Tibial nerve (tissue), 4 donors: ENCODE results near the gene BOC. TPM values are rescaled to one million over a fixed set of nuclear protein-coding genes. Genes with fewer than 3 reads are reported as not detected.

Experiments used
- DNase-seq, 2 donors: peaks; one replicate each; pipeline ENCODE4 v3.0.0-alpha.2; 2019; ENCODE audit warnings: low spot score in 2 of 2
- H3K27ac ChIP-seq, 4 donors: fragments of 200-600 bp; sonication (generic) in 3 of 4; one replicate each; pipeline ENCODE4 v1.5.1; 2017 to 2019; ENCODE audit warnings: mild to moderate bottlenecking in 1 of 4
- H3K27me3 ChIP-seq, 2 donors: fragments of 200-600 bp; sonication (generic) in 1 of 2; one replicate each; pipeline versions ENCODE4 v1.5.1 to v1.6.0; 2017 to 2019
- H3K36me3 ChIP-seq, 3 donors: fragments of 200-600 bp; sonication (generic); one replicate each; pipeline ENCODE4 v1.5.1; 2018 to 2019
- H3K4me1 ChIP-seq, 4 donors: fragments of 200-600 bp; sonication (generic) in 3 of 4; one replicate each; pipeline ENCODE4 v1.5.1; 2017 to 2019
- H3K4me3 ChIP-seq, 4 donors: fragments of 200-600 bp; sonication (generic) in 3 of 4; one replicate each; pipeline ENCODE4 v1.5.1; 2017 to 2019; ENCODE audit warnings: mild to moderate bottlenecking in 1 of 4, moderate library complexity in 1 of 4
- H3K9me3 ChIP-seq, 4 donors: fragments of 200-600 bp; sonication (generic) in 3 of 4; one replicate each; pipeline ENCODE4 v1.5.1; 2017 to 2019
- EP300 ChIP-seq, 2 donors: sonication (generic); formaldehyde crosslinking; IDR thresholded peaks; one replicate each; pipeline ENCODE4 v1.6.1; 2017; ENCODE audit warnings: antibody characterized with exemption in 2 of 2, mild to moderate bottlenecking in 1 of 2
- POLR2A ChIP-seq, 2 donors: fragments of 450-650 bp; IDR thresholded peaks; one replicate each; pipeline ENCODE4 v1.6.1; 2017; ENCODE audit warnings: antibody characterized with exemption in 2 of 2, mild to moderate bottlenecking in 2 of 2, moderate library complexity in 2 of 2
- WGBS, 2 donors: methylation state at CpG; one replicate each; pipeline ENCODE4 v1.1.5; 2018; 5-methylcytosine and 5-hydroxymethylcytosine counted together
- total RNA-seq, 4 donors: library from RNA; depleted of rRNA; stranded (reverse); fragments of >200 nt; gene quantifications; one replicate each; pipeline ENCODE4 v1.1.0, GENCODE V29; 2016
- TF ChIP-seq, protein P1 (sequence below), 5 experiments: fragments of 200-600 bp in 3 of 5; fragments of 450-650 bp in 2 of 5; sonication (generic) in 3 of 5; IDR thresholded peaks; one replicate each; pipeline ENCODE4 v1.5.1; 2016 to 2019; ENCODE audit warnings: antibody characterized with exemption in 5 of 5, mild to moderate bottlenecking in 3 of 5, moderate library complexity in 2 of 5

The BOC gene
- total RNA-seq, 4 donors from 2014 or later, result 27.6 to 63.2 (median 48.1) TPM

DNA sequence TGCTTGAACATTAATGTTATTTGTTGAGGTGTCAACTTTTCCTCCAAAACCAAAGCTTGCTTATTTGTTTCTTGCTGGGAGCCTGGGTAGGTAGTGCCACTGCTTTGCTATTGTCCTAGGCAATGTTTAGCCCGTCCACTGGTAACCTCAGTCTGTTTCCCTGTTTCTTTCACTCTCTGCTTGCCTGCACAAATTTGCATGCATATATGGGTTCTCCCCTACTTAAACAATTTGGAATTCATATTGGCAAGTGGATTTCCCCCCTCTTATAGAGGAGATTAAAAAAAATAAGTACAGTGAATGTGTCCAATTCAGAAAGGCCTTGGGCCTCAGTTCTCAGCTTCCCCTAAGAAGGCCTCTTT lies 45.0 kb upstream of the BOC start:
- H3K27me3 ChIP-seq, result no peaks in the 10 kb centered on the region
- no peaks in the 10 kb centered on the region for H3K9me3 ChIP-seq
- peaks cover 0 to 40% (median 16%) of the 10 kb centered on the region in 4 donors for H3K4me1 ChIP-seq
- no peaks in the 10 kb centered on the region for H3K36me3 ChIP-seq
- H3K4me3 ChIP-seq, result no peak overlapping the region
- H3K27ac ChIP-seq, result peak overlapping the region; percentile 6 to 91 (median 66)
- 68 to 82% methylated on average over 1 of the region's 1 CpG for WGBS, 2 donors
- DNase-seq, result no peak
- TF ChIP-seq EP300 (IDR thresholded peaks at IDR 0.05), result no peak
- no peak for TF ChIP-seq POLR2A (IDR thresholded peaks at IDR 0.05)
- TF ChIP-seq, protein P1, sequence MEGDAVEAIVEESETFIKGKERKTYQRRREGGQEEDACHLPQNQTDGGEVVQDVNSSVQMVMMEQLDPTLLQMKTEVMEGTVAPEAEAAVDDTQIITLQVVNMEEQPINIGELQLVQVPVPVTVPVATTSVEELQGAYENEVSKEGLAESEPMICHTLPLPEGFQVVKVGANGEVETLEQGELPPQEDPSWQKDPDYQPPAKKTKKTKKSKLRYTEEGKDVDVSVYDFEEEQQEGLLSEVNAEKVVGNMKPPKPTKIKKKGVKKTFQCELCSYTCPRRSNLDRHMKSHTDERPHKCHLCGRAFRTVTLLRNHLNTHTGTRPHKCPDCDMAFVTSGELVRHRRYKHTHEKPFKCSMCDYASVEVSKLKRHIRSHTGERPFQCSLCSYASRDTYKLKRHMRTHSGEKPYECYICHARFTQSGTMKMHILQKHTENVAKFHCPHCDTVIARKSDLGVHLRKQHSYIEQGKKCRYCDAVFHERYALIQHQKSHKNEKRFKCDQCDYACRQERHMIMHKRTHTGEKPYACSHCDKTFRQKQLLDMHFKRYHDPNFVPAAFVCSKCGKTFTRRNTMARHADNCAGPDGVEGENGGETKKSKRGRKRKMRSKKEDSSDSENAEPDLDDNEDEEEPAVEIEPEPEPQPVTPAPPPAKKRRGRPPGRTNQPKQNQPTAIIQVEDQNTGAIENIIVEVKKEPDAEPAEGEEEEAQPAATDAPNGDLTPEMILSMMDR (IDR thresholded peaks at IDR 0.05), result no peak

DNA sequence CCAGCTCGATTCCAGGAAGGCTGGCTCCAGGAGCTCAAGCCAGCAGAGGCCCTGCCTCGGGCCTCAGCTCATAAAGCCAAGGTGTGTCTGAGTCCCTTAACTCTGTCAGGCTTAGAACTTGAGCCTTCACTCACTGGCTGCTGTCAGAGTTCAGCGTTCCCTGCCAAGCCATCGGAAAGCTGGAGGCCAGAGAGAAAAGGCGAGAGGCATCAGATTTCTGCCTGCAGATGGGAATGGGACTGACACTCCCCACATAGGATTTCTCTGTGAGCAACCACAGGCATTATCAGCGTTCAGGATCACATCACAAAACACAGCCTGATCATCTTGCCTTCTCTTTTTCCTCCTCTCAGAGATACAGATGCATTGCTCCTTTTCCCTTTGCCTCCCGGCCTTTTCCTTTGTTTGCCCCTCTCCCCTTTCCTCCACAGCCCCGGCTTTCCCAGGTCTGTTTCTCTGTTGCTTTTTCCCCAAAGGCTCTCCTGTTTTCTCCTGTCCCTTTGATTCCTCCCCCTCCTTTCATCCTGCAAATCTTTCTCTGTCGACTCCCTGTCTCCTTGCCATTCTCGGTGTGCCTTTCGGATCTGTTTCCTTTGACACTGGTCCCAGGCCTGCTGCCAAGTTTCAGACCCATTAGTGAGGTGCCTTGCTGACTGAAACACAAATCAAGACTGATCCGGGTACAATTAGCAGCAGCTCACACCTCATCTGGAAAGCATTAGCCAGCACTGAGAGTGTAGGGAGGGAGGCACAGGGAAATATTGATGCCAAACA lies 44.5 kb upstream of the BOC start:
- DNase-seq, result peak; percentile 25 to 51
- no peaks in the 10 kb centered on the region for H3K9me3 ChIP-seq
- H3K36me3 ChIP-seq, result no peaks in the 10 kb centered on the region
- H3K4me1 ChIP-seq, result peaks cover 0 to 40% (median 16%) of the 10 kb centered on the region in 4 donors
- WGBS, 2 donors, result 17 to 32% methylated on average over 12 of the region's 12 CpGs
- TF ChIP-seq POLR2A (IDR thresholded peaks at IDR 0.05) (no peak), EP300 (IDR thresholded peaks at IDR 0.05) (no peak)
- TF ChIP-seq, protein P1 (IDR thresholded peaks at IDR 0.05), result no peak
- H3K27me3 ChIP-seq, result no peaks in the 10 kb centered on the region
- H3K4me3 ChIP-seq, result no peak overlapping the region
- H3K27ac ChIP-seq, result peak overlapping the region; percentile 6 to 91 (median 66)

GRCh38 chr3:113167825-113168801 lies 43.2 kb upstream of the BOC start:
- Histone ChIP-seq H3K27ac (peak overlapping the region in 3 of 4 donors; percentile 19 to 91 (median 65)), H3K9me3 (no peaks in the 10 kb centered on the region)
- peak in 1 of 2 donors; percentile 25 for TF ChIP-seq EP300 (IDR thresholded peaks at IDR 0.05)
- TF ChIP-seq, protein P1 (IDR thresholded peaks at IDR 0.05), result no peak

DNA sequence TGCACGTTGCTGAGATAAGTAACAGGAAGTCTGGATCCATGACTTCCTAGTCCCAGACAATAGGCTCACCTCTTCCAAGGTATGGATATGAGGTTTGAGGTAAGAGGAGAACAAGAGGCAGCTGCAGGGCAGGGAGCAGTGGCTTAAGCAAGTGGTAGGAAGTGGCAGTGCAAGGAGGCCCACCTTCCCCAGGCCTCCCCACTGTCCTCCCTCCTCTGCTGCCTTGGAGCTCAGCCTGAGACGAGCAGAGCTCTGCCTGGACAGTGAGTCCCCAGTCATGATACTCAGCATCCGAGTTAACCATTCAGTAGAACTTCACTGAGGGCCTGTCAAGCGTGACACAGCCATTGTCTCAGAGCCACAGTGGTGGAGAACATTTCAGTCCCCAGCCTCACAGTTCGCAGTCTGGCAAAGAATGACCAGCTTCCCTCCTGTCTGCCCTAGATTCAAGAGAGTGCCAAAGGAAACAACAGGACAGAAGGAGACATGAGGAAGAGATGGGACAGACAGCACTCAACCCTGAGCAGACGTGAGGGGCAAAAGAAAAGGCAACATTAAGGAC lies 41.4 kb upstream of the BOC start:
- TF ChIP-seq EP300 (IDR thresholded peaks at IDR 0.05), result no peak
- TF ChIP-seq, protein P1 (IDR thresholded peaks at IDR 0.05), result no peak
- no peak for TF ChIP-seq POLR2A (IDR thresholded peaks at IDR 0.05)
- Histone ChIP-seq H3K27ac (no peak overlapping the region), H3K36me3 (no peaks in the 10 kb centered on the region), H3K27me3 (no peaks in the 10 kb centered on the region), H3K4me1 (peaks cover 0 to 40% (median 16%) of the 10 kb centered on the region in 4 donors), H3K9me3 (no peaks in the 10 kb centered on the region), H3K4me3 (no peak overlapping the region)
- WGBS, 2 donors, result 74 to 76% methylated on average over 6 of the region's 6 CpGs
- DNase-seq, result no peak

More at GRCh38 chr3:113167825-113168801, 43.2 kb upstream of the BOC start:
- H3K4me3 ChIP-seq, result no peak overlapping the region
- DNase-seq, result peak in 1 of 2 donors; percentile 13
- 42 to 61% methylated on average over 7 of the region's 7 CpGs for WGBS, 2 donors
- H3K4me1 ChIP-seq, result peaks cover 0 to 40% (median 16%) of the 10 kb centered on the region in 4 donors
- no peaks in the 10 kb centered on the region for H3K27me3 ChIP-seq
- H3K36me3 ChIP-seq, result no peaks in the 10 kb centered on the region
